ENCODE results near the gene VWA5B2. TPM values are rescaled to one million over a fixed set of nuclear protein-coding genes. Genes with fewer than 3 reads are reported as not detected.

VWA5B2 gene
- total and polyA plus RNA-seq, 8 donors = under 0.01 to 100.0 (median 2.4) TPM

DNA sequence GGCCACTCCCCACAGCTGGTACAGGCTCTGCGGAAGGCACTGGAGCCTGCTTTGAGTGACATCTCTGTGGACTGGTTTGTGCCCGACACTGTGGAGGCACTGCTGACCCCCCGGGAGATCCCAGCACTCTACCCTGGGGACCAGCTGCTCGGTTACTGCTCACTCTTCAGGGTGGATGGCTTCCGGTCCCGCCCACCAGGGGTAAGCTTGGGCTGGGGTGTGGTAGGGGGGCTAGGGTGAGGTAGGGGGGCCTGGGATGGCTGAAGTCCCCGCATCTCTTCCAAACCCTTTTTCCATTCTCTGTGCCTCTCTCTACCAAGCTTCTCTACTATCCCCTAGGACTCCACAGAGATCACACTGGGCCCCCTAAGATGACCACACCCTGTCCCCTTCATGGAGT lies 7.8 kb downstream of the VWA5B2 start:
- intact Hi-C loops (cut with DNase I; ENCODE audit: low total_unique reads) = loop anchor here (10.0 kb wide), 1 partner anchor 342 kb away; no protein-coding TSS in a partner anchor
- TF ChIP-seq POLR2AphosphoS5 (IDR thresholded peaks at IDR 0.05) = no peak
- TF ChIP-seq, protein P1, sequence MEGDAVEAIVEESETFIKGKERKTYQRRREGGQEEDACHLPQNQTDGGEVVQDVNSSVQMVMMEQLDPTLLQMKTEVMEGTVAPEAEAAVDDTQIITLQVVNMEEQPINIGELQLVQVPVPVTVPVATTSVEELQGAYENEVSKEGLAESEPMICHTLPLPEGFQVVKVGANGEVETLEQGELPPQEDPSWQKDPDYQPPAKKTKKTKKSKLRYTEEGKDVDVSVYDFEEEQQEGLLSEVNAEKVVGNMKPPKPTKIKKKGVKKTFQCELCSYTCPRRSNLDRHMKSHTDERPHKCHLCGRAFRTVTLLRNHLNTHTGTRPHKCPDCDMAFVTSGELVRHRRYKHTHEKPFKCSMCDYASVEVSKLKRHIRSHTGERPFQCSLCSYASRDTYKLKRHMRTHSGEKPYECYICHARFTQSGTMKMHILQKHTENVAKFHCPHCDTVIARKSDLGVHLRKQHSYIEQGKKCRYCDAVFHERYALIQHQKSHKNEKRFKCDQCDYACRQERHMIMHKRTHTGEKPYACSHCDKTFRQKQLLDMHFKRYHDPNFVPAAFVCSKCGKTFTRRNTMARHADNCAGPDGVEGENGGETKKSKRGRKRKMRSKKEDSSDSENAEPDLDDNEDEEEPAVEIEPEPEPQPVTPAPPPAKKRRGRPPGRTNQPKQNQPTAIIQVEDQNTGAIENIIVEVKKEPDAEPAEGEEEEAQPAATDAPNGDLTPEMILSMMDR (IDR thresholded peaks at IDR 0.05) = no peak
- no peak for TF ChIP-seq POLR2A (IDR thresholded peaks at IDR 0.05)
- TF ChIP-seq EP300 (IDR thresholded peaks at IDR 0.05) = no peak
- H3K27ac ChIP-seq = no peak overlapping the region

DNA sequence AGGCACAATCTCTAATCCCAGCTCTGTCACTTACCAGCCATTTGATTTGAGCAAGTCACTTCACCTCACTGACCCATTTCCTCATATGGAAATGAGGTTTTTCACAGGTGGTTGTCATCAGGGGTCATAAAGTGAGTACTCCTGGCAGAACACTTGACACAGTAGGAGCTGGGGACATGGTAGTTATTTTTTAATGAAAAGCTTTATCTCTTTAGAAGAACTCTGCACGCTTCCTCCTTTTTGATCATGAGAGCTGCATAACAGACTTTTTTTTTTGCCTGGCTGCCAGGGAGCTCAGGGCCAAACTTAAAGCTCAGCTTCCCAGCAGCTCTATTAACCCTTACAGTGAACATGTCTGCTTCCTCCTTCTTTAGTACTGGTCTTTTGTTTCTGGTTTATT lies 8.4 kb downstream of the VWA5B2 start:
- Histone ChIP-seq H3K4me3 (no peak overlapping the region), H3K9me3 (no peaks in the 10 kb centered on the region), H3K27me3 (peaks cover 0 to 57% (median 8%) of the 10 kb centered on the region in 3 donors), H3K36me3 (peaks cover 7 to 11% (median 9%) of the 10 kb centered on the region in 4 donors), H3K27ac (no peak overlapping the region), H3K4me1 (peaks cover 10 to 15% (median 12%) of the 10 kb centered on the region in 4 donors)
- 22 to 41% (median 28%) methylated on average over 1 of the region's 1 CpG for WGBS, 5 donors
- no peak for DNase-seq
- intact Hi-C loops (cut with DNase I; ENCODE audit: low total_unique reads) = loop anchor here (10.0 kb wide), 1 partner anchor 343 kb away; no protein-coding TSS in a partner anchor
- TF ChIP-seq, protein P1 (IDR thresholded peaks at IDR 0.05) = no peak
- TF ChIP-seq POLR2A (IDR thresholded peaks at IDR 0.05) = no peak
- no peak for TF ChIP-seq POLR2AphosphoS5 (IDR thresholded peaks at IDR 0.05)
- TF ChIP-seq EP300 (IDR thresholded peaks at IDR 0.05) = no peak

More for the DNA sequence above, 7.8 kb downstream of the VWA5B2 start:
- Histone ChIP-seq H3K4me1 (peaks cover 10 to 14% (median 11%) of the 10 kb centered on the region in 4 donors), H3K36me3 (peaks cover under 1 to 5% (median 4%) of the 10 kb centered on the region in 4 donors), H3K9me3 (no peaks in the 10 kb centered on the region), H3K27me3 (peaks cover 0 to 63% (median 14%) of the 10 kb centered on the region in 3 donors), H3K4me3 (no peak overlapping the region)
- 69 to 86% (median 79%) methylated on average over 7 of the region's 7 CpGs for WGBS, 5 donors
- no peak for DNase-seq

DNA sequence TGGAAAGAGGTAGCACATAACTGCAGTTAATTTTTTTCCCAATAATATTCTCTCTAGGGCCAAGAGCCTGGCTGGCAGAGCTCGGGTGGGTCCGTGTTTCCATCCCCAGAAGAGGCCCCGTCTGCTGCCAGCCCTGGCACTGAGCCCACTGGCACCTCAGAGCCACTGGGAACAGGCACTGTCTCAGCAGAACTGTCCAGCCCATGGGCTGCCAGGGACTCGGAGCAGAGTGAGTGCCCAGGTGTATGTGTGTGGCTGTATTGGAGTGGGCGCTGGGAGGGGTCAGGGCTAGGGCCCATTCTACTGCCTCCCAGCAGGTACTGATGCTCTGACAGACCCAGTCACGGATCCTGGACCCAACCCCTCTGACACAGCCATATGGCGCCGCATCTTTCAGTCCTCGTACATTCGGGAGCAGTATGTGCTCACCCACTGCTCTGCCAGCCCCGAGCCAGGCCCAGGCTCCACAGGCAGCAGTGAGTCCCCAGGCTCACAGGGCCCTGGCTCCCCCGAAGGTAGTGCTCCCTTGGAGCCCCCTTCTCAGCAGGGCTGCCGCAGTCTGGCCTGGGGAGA lies 8.9 kb downstream of the VWA5B2 start:
- no peaks in the 10 kb centered on the region for H3K9me3 ChIP-seq
- peaks cover 10 to 15% (median 12%) of the 10 kb centered on the region in 4 donors for H3K4me1 ChIP-seq
- WGBS, 5 donors = 49 to 77% (median 74%) methylated on average over 6 to 13 of the region's 13 CpGs
- DNase-seq = no peak
- H3K4me3 ChIP-seq = no peak overlapping the region
- TF ChIP-seq POLR2A (IDR thresholded peaks at IDR 0.05) = no peak
- TF ChIP-seq POLR2AphosphoS5 (IDR thresholded peaks at IDR 0.05) = no peak
- TF ChIP-seq, protein P1 (IDR thresholded peaks at IDR 0.05) = no peak
- TF ChIP-seq EP300 (IDR thresholded peaks at IDR 0.05) = no peak
- H3K36me3 ChIP-seq = peaks cover 10 to 16% (median 15%) of the 10 kb centered on the region in 4 donors
- peaks cover 0 to 52% (median 5%) of the 10 kb centered on the region in 3 donors for H3K27me3 ChIP-seq
- intact Hi-C loops (cut with DNase I; ENCODE audit: low total_unique reads) = loop anchor here (10.0 kb wide), 1 partner anchor 344 kb away; no protein-coding TSS in a partner anchor
- no peak overlapping the region for H3K27ac ChIP-seq

DNA sequence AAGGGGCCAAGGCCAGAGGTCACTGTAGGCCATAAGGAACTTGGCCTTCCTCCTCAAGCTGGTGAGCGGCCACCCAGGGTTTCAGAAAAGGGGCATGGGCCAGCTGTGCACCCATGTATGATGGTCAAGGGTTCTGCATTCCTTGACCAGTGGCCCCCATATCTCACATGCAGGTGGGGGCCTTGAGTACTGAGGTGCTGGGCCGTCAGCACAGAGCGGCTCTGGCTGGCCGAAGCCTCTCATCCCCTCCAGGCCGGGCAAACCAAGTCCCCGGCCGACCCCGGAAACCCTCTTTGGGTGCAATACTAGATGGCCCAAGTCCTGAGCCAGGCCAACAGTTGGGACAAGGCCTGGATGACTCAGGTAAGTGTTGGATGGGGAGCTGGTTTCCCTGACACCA lies 9.8 kb downstream of the VWA5B2 start:
- peaks cover 18 to 25% (median 24%) of the 10 kb centered on the region in 4 donors for H3K36me3 ChIP-seq
- no peak overlapping the region for H3K4me3 ChIP-seq
- peaks cover 0 to 43% (median 4%) of the 10 kb centered on the region in 3 donors for H3K27me3 ChIP-seq
- H3K4me1 ChIP-seq = peaks cover 10 to 15% (median 12%) of the 10 kb centered on the region in 4 donors
- H3K27ac ChIP-seq = no peak overlapping the region
- 86 to 94% (median 93%) methylated on average over 8 of the region's 8 CpGs for WGBS, 5 donors
- intact Hi-C loops (cut with DNase I; ENCODE audit: low total_unique reads) = loop anchor here (10.0 kb wide), 1 partner anchor 344 kb away; no protein-coding TSS in a partner anchor
- H3K9me3 ChIP-seq = no peaks in the 10 kb centered on the region
- TF ChIP-seq, protein P1 (IDR thresholded peaks at IDR 0.05) = no peak
- TF ChIP-seq EP300 (IDR thresholded peaks at IDR 0.05) = no peak
- no peak for TF ChIP-seq POLR2AphosphoS5 (IDR thresholded peaks at IDR 0.05)
- TF ChIP-seq POLR2A (IDR thresholded peaks at IDR 0.05) = no peak
- no peak for DNase-seq

All from stomach (tissue), 9 donors.